ENCODE data around the gene NR1D1. TPM values are rescaled to one million over a fixed set of nuclear protein-coding genes. Genes with fewer than 3 reads are reported as not detected.

The NR1D1 gene
- total and polyA plus RNA-seq, 2 of the 8 experiments (the other 6 are each of a cell fraction or from before 2014, with no cell fraction given): 1.5 to 4.6 TPM

GRCh38 chr17:40124279-40125141, 24.1 kb upstream of the NR1D1 start:
- Histone ChIP-seq H4K8ac (ENCODE audit: extremely low read depth, insufficient read depth, low read length) (no peak overlapping the region), H3K4me2 (ENCODE audit: insufficient read depth in 1 of 2, low read depth in 2 of 2, low read length in 2 of 2) (peak overlapping the region; percentile 84 to 90), H3K23me2 (ENCODE audit: low read depth, low read length) (peaks cover 17% of the 10 kb centered on the region; the same call in 1 of the 2 replicates), H3K79me2 (ENCODE audit: control insufficient read depth in 1 of 2, insufficient read depth in 2 of 2, low read length in 2 of 2) (peaks cover 22 to 68% of the 10 kb centered on the region in 2 experiments), H2AK5ac (ENCODE audit: low read depth, low read length) (no peak overlapping the region), H3K14ac (ENCODE audit: insufficient read length) (peak overlapping the region; percentile 14), H3K27me3 (replicated peaks in 1 of 4; ENCODE audit: control insufficient read depth in 3 of 4, extremely low read depth in 1 of 4, insufficient read depth in 3 of 4, low read length in 3 of 4) (no peaks in the 10 kb centered on the region; a peak in 1 of 7 replicates), H3K56ac (replicated peaks; ENCODE audit: insufficient read length, low read depth, low read length) (peak overlapping the region; percentile 0), H3K4ac (replicated peaks; ENCODE audit: insufficient read length, low read depth, low read length) (no peak overlapping the region), H4K20me1 (replicated peaks in 1 of 2; ENCODE audit: control insufficient read depth in 1 of 2, insufficient read depth in 2 of 2, low read length in 2 of 2) (peaks cover 4 to 15% of the 10 kb centered on the region in 2 experiments), H2BK120ac (replicated peaks; ENCODE audit: low read depth, low read length) (no peak overlapping the region), H2AFZ (ENCODE audit: low read length) (no peak overlapping the region), H3K36me3 (ENCODE audit: control insufficient read depth in 2 of 4, insufficient read depth in 4 of 4, low read length in 3 of 4) (peaks cover 16 to 43% (median 23%) of the 10 kb centered on the region in 4 experiments), H3K4me3 (ENCODE audit: extremely low read depth in 1 of 4, insufficient read depth in 2 of 4, low read depth in 3 of 4, low read length in 4 of 4) (peak overlapping the region; percentile 80 to 91 (median 86)), H3K9me3 (ENCODE audit: insufficient read depth in 2 of 2, low read depth in 1 of 2, low read length in 1 of 2) (no peaks in the 10 kb centered on the region), H3K79me1 (ENCODE audit: low read depth, low read length) (peaks cover 16% of the 10 kb centered on the region; the same call in 1 of the 2 replicates), H2BK12ac (ENCODE audit: low read depth, low read length) (no peak overlapping the region), H2BK15ac (ENCODE audit: low read length) (no peak overlapping the region), H3K18ac (ENCODE audit: extremely low read depth, low read length) (no peak overlapping the region; the same call in 1 of the 2 replicates), H2BK5ac (ENCODE audit: low read depth, low read length) (no peak overlapping the region; the same call in 1 of the 2 replicates), H3K4me1 (replicated peaks in 1 of 4; ENCODE audit: control insufficient read depth in 3 of 4, insufficient read depth in 4 of 4, low read length in 3 of 4) (peaks cover 0 to 3% (median under 1%) of the 10 kb centered on the region in 4 experiments; a peak in 2 of 7 replicates), H4K5ac (ENCODE audit: insufficient read length, low read depth, low read length) (no peak overlapping the region), H3K27ac (ENCODE audit: low read depth, low read length) (no peak overlapping the region), H2BK20ac (ENCODE audit: low read length) (no peak overlapping the region), H3K23ac (ENCODE audit: insufficient read length) (peak overlapping the region; percentile 3), H3K9ac (replicated peaks in 1 of 4; ENCODE audit: extremely low read depth in 1 of 4, low read depth in 3 of 4, low read length in 3 of 4) (peak overlapping the region in 2 of 4 experiments; percentile 5 to 12; a peak in 1 of 7 replicates), H4K91ac (replicated peaks; ENCODE audit: insufficient read length, low read length) (no peak overlapping the region)
- 20% methylated on average over 9 of the region's 9 CpGs; no CpG with 5 or more reads in 1 of the 2 experiments for WGBS, 2 experiments (ENCODE audit: extremely low coverage in 1 of 2, insufficient coverage in 1 of 2, insufficient read length in 1 of 2, insufficient replicate concordance in 2 of 2, low coverage in 1 of 2, low lambda C conversion rate in 2 of 2, missing lambda C conversion rate in 1 of 2)
- CTCF ChIA-PET (ENCODE audit: partially characterized antibody): interaction anchor here (0.6 to 14.0 kb wide), 18 partner anchors 8 to 1165 kb away, joined by 3 to 135 read pairs (median 4); partner anchors contain the start of genes CASC3, RAPGEFL1 and THRA
- DNase-seq (ENCODE audit: low read depth in 1 of 2, low spot score in 2 of 2) (no peak), FAIRE-seq (no peak)
- POLR2A ChIA-PET (ENCODE audit: partially characterized antibody): interaction anchor here (0.7 to 16.7 kb wide), 22 partner anchors 9 to 182 kb away, joined by 3 to 399 read pairs (median 8); partner anchors contain the start of genes CASC3, MED24, NR1D1 and PSMD3
- TF ChIP-seq POLR2A (IDR thresholded peaks at IDR 0.05; ENCODE audit: control extremely low read depth in 1 of 2, low read depth in 2 of 2, low read length in 2 of 2): 0 out of 3 replicates have a peak, but pooled peaks of 1 of the 2 experiments have one; percentile 24
- no peak for TF ChIP-seq NANOG (IDR thresholded peaks at IDR 0.05; ENCODE audit: insufficient read depth, low read depth, low read length, poor library complexity, severe bottlenecking)
- no peak for TF ChIP-seq POLR2AphosphoS5 (IDR thresholded peaks at IDR 0.05; ENCODE audit: low read depth, low read length)
- no peak for TF ChIP-seq MAX (IDR thresholded peaks at IDR 0.05)
- TF ChIP-seq ZNF274 (IDR thresholded peaks at IDR 0.05; ENCODE audit: borderline replicate concordance, extremely low read depth, low read length): no peak
- TF ChIP-seq SP1 (IDR thresholded peaks at IDR 0.05; ENCODE audit: low read depth, low read length): 0 out of 2 replicates have a peak, but pooled peaks have one; percentile 14
- TF ChIP-seq SP2 (IDR thresholded peaks at IDR 0.05; ENCODE audit: low read length): no peak
- no peak for TF ChIP-seq RAD21 (IDR thresholded peaks at IDR 0.05 in 1 of 2, conservative IDR thresholded peaks at IDR 0.05 in 1 of 2; ENCODE audit: low read depth in 2 of 2, low read length in 2 of 2)
- TF ChIP-seq BRCA1 (IDR thresholded peaks at IDR 0.05; ENCODE audit: low read depth, low read length): no peak
- TF ChIP-seq GABPA (IDR thresholded peaks at IDR 0.05; ENCODE audit: borderline replicate concordance, insufficient read depth, low read length): no peak

All from H1 (cell line).